ENCODE results near the gene ARRDC4. TPM values are rescaled to one million over a fixed set of nuclear protein-coding genes. Genes with fewer than 3 reads are reported as not detected.
"Not testable (repeated sequence)": the region's sequence is repeated elsewhere in the genome, so short reads cannot be mapped to it uniquely, and the experiment has no call there.

ARRDC4 gene
- total RNA-seq, 2 donors from 2014 or later: 0.60 to 0.66 TPM

DNA sequence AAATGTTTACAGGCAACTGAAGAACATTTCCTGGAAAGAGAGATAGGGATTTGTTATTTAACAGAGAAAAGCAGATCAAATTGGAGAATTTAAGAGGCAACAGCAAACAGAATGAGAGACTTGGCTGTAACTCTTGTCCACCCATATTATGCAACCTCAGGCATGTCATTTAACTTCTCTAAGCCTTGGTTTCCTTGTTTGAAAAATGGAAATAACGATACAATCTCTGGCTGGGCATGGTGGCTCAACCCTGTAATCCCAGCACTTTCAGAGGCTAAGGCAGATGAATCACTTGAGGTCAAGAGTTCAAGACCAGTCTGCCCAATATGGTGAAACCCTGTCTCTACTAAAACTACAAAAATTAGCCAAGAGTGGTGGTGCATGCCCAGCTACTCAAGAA, 23.7 kb downstream of the ARRDC4 start:
- H3K36me3 Mint-ChIP-seq: peaks cover 18 to 21% of the 10 kb centered on the region in 2 donors
- ATAC-seq (no peak), DNase-seq (ENCODE audit: low spot score in 2 of 2) (no peak)
- H3K9me3 Mint-ChIP-seq: peaks cover 14 to 21% of the 10 kb centered on the region in 2 donors
- H3K27ac Mint-ChIP-seq: no peak overlapping the region

- peaks cover 18 to 21% of the 10 kb centered on the region in 2 donors for H3K36me3 Mint-ChIP-seq
- peaks cover 16 to 21% of the 10 kb centered on the region in 2 donors for H3K9me3 Mint-ChIP-seq
- not testable (repeated sequence) for ATAC-seq; DNase-seq (ENCODE audit: low spot score in 2 of 2); H3K27ac Mint-ChIP-seq
Observed at GRCh38 chr15:97985979-97986378, 25.5 kb downstream of the ARRDC4 start.

GRCh38 chr15:97986781-97987180, 26.3 kb downstream of the ARRDC4 start:
- no peak for DNase-seq (ENCODE audit: low spot score in 2 of 2)
- peaks cover 18 to 21% of the 10 kb centered on the region in 2 donors for H3K36me3 Mint-ChIP-seq

DNA sequence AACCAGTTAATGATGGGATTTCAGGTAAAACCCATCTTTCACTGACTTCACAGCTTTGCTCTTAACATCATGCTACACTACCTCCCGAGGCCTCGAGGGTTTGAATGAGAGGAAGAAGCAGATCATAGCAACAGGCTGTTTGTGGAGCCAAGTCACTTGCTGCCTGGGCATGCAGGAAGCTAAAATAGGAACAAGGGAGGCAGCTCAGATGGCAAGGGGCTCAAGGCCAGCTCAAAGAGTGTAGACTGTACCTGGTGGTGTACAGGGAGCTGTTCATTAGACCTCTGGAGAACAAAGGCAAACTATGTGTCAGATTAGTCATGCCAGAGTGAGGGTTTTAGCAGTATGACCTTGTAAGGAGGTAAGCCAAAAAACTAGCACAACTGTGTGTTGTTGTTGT, 28.8 kb downstream of the ARRDC4 start:
- H3K9me3 Mint-ChIP-seq: peaks cover 16 to 21% of the 10 kb centered on the region in 2 donors
- DNase-seq (ENCODE audit: low spot score in 2 of 2) (no peak), ATAC-seq (no peak)
- no peak overlapping the region for H3K27ac Mint-ChIP-seq
- peaks cover 18 to 21% of the 10 kb centered on the region in 2 donors for H3K36me3 Mint-ChIP-seq

More at GRCh38 chr15:97986781-97987180, 26.3 kb downstream of the ARRDC4 start:
- Mint-ChIP-seq H3K27ac (no peak overlapping the region), H3K9me3 (peaks cover 16 to 21% of the 10 kb centered on the region in 2 donors)
- no peak for ATAC-seq

- Mint-ChIP-seq H3K9me3 (peaks cover 5 to 8% of the 10 kb centered on the region in 2 donors), H3K36me3 (peaks cover 8 to 11% of the 10 kb centered on the region in 2 donors), H3K27ac (no peak overlapping the region)
- no peak for DNase-seq (ENCODE audit: low spot score in 2 of 2)
- no peak for ATAC-seq
Observed at GRCh38 chr15:97991972-97992541, 31.6 kb downstream of the ARRDC4 start.

DNA sequence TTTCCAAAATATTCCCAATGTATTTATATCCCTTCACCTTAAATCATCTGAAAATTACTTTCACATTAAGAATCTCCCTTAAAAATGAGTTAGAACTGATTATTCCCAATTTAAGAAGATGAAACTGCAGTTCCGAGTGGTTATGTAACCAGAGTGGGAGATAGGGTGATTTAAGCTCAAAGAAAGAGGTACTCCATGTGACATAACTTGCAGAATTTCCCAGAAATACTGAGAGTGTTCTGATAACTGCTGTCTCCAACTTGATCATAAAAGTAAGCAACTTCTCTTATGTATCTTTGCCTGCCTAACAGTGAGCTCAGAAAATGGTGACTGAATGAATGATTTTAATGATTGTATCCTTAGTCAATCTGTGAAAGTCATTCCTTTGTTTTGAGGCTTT, 32.3 kb downstream of the ARRDC4 start:
- peaks cover 4 to 5% of the 10 kb centered on the region in 2 donors for H3K36me3 Mint-ChIP-seq
- ATAC-seq: no peak
- H3K27ac Mint-ChIP-seq: no peak overlapping the region
- DNase-seq (ENCODE audit: low spot score in 2 of 2): no peak
- peaks cover 4 to 7% of the 10 kb centered on the region in 2 donors for H3K9me3 Mint-ChIP-seq

GRCh38 chr15:97993310-97993738, 32.8 kb downstream of the ARRDC4 start:
- DNase-seq (ENCODE audit: low spot score in 2 of 2) (no peak), ATAC-seq (no peak)
- Mint-ChIP-seq H3K36me3 (no peaks in the 10 kb centered on the region), H3K27ac (no peak overlapping the region), H3K9me3 (peaks cover 0 to 3% of the 10 kb centered on the region in 2 donors)

GRCh38 chr15:97994236-97994635, 33.7 kb downstream of the ARRDC4 start:
- Mint-ChIP-seq H3K9me3 (peaks cover 0 to 3% of the 10 kb centered on the region in 2 donors), H3K36me3 (no peaks in the 10 kb centered on the region), H3K27ac (no peak overlapping the region)
- ATAC-seq (no peak), DNase-seq (ENCODE audit: low spot score in 2 of 2) (no peak)

GRCh38 chr15:97995192-97995591, 34.7 kb downstream of the ARRDC4 start:
- H3K9me3 Mint-ChIP-seq: peaks cover 0 to 3% of the 10 kb centered on the region in 2 donors
- no peaks in the 10 kb centered on the region for H3K36me3 Mint-ChIP-seq
- DNase-seq (ENCODE audit: low spot score in 2 of 2): no peak
- ATAC-seq: no peak
- H3K27ac Mint-ChIP-seq: no peak overlapping the region

DNA sequence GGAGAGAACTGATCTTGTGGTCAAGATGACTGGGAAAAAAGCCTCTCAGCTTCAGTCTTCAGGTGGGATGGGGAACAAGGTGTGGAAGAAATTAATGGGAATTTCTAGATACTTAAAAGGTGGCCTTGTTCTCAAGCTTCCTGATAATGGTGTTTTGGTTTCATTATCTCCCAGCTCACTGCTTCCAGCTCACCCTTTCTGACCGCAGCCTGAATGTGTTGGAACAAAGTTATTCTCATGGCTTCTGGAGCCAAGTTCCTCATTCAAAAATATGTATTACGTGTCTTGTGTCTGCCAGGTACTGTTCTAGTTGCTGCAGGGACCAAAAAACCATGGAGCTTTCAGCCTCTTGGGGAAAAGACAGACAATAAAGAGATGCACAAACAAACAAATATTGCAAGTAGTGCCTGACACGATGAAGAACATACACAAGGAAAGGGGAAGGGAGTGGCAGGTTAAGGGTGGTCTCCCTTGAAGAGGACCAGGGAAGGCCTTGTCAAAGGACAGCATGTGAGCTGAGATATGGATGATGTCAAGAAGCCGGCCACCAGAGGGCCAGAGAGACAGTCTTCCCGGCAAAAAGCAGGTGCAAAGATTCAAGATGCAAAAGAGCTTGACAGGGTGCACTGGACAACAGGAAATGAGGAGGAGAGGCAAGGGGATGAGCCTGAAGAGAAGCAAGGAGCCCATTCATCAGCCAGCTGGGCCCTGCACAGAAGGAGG, 35.5 kb downstream of the ARRDC4 start:
- Mint-ChIP-seq H3K9me3 (no peaks in the 10 kb centered on the region), H3K27ac (no peak overlapping the region), H3K36me3 (no peaks in the 10 kb centered on the region)
- ATAC-seq (no peak), DNase-seq (ENCODE audit: low spot score in 2 of 2) (no peak)

DNA sequence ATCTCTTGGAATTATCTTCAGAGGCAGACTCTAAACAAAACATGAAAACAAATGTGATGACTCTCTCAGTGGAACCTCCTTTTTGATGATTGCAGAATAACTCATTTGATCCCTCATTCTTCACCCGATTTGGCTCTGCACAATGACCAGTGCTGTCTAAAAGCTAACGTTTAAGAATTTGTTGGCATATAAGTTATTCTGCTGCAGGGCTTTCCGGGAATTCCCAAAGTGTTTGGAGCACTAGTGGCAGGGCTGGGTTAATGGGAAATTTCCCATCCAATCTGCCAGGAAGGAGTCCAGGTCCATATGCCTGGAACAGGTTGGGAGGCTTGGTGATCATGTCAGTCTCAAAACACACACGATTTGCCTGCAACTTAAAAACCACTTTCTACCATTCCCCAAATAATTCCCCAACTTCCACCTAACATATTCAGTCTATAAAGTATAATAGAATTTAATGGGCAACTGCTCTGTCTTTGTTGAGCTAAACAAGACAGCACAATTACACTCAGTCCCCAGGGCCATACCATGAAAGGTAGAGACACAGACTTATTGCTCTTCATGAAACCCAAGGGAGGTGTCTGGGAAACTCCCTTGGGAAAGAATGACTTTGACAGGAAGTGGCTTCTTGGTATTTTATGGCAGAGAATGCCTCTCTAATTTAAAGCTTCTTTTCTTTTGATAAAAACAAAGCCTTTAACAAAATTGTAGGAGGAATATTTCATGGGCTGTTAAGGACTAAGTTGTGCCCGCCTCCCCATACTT, 38.0 kb downstream of the ARRDC4 start:
- Mint-ChIP-seq H3K36me3 (no peaks in the 10 kb centered on the region), H3K27ac (no peak overlapping the region), H3K9me3 (no peaks in the 10 kb centered on the region)
- ATAC-seq: no peak
- no peak for DNase-seq (ENCODE audit: low spot score in 2 of 2)

- Mint-ChIP-seq H3K36me3 (no peaks in the 10 kb centered on the region), H3K9me3 (no peaks in the 10 kb centered on the region), H3K27ac (no peak overlapping the region)
- ATAC-seq: peak in 1 of 2 donors; percentile 34
- DNase-seq (ENCODE audit: low spot score in 2 of 2): no peak
Observed at GRCh38 chr15:98000249-98001203, 40.0 kb downstream of the ARRDC4 start.

DNA sequence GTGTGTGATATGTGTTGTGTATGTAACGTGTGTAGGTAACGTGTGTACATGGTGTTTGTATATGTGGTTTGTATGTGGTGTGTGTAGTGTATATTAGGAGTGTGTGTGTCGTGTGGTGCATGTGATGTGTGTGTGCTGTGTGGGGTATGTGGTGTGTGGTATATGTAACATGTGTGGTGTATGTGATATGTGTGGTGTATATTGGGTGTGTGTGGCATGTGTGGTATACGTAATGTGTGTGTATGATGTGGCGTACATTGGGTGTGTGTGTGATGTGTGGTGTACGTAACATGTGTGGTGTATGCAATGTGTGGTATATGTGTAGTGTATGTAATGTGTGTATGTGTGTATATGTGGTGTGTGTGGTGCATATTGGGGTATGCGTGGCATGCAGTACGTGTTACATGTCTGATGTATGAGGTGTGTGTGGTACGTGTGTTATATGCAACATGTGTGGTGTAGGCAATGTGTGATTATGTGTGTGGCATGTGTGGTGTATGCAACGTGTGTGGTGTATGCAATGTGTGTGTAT, 41.2 kb downstream of the ARRDC4 start:
- Mint-ChIP-seq H3K9me3 (no peaks in the 10 kb centered on the region), H3K27ac (no peak overlapping the region), H3K36me3 (no peaks in the 10 kb centered on the region)
- ATAC-seq (no peak), DNase-seq (ENCODE audit: low spot score in 2 of 2) (no peak)

DNA sequence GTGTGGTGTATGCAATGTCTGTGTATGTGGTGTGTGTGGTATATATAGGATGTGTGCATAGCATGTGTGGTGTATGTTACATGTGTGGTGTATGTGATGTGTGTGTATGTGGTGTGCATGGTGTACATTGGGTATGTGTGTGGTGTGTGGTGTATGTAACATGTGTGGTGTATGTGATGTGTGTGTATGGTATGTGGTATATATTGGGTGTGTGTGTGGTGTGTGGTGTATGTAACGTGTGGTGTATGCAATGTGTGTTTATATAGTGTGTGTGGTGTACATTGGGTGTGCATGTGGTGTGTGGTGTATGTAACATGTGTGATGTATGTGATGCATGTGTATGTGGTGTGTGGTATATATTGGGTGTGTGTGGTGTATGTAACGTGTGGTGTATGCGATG, 41.9 kb downstream of the ARRDC4 start:
- ATAC-seq: no peak
- Mint-ChIP-seq H3K36me3 (no peaks in the 10 kb centered on the region), H3K27ac (no peak overlapping the region), H3K9me3 (no peaks in the 10 kb centered on the region)
- no peak for DNase-seq (ENCODE audit: low spot score in 2 of 2)

- no peaks in the 10 kb centered on the region for H3K36me3 Mint-ChIP-seq
- DNase-seq (ENCODE audit: low spot score in 2 of 2) (no peak), ATAC-seq (no peak)
- no peak overlapping the region for H3K27ac Mint-ChIP-seq
- no peaks in the 10 kb centered on the region for H3K9me3 Mint-ChIP-seq
Observed at GRCh38 chr15:98002866-98003265, 42.4 kb downstream of the ARRDC4 start.

DNA sequence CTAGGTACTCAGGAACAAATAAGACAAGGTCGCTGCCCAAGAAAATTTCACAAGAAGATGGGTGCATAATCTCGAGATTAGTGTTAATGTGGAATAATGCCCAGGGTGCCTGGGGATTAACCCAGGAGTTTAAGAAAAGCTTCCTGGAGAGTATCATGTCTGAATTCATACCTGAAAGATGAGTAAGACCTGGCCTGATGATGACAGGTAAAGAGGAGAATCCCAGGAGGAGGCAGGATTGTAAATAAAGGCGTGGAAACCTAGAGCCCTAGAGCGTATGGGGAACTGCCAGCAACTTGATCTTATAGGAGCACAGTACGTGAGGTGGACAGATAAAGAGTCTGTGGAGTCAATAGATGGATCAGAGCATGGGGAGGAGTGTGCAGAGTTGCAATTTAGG, 43.0 kb downstream of the ARRDC4 start:
- Mint-ChIP-seq H3K9me3 (no peaks in the 10 kb centered on the region), H3K36me3 (no peaks in the 10 kb centered on the region), H3K27ac (no peak overlapping the region)
- ATAC-seq (no peak), DNase-seq (ENCODE audit: low spot score in 2 of 2) (no peak)

Measured in activated naive CD4-positive, alpha-beta T cell treated with anti-CD3 and anti-CD28 coated beads, Interleukin-2, amount 50 U/mL, for 72 hours (primary cell).